GM12878 (cell line): ENCODE results near the gene KCTD12. TPM values are rescaled to one million over a fixed set of nuclear protein-coding genes. Genes with fewer than 3 reads are reported as not detected.

Experiments
- ATAC-seq: fragments of 200-7000 bp; cut with Tn5 transposase; 3 replicates; pipeline ENCODE4 v1.9.1; 2020; ENCODE audit warnings: mild to moderate bottlenecking, moderate library complexity
- BruUV-seq: library from RNA; stranded (reverse); fragments of 400-500 nt; replicated peaks from 2 replicates; lab custom pipeline; 2021; lab: Mats Ljungman, UMichigan
- CTCF ChIA-PET: fragments of 300-600 bp; sonication (Branson Sonifier 250); formaldehyde crosslinking; extraction: SDS; loops from one replicate; lab custom pipeline; 2021; ENCODE audit warnings: inconsistent platforms; lab: Yijun Ruan, JAX
- POLR2A ChIA-PET: fragments of 350-600 bp; formaldehyde crosslinking; extraction: SDS; loops from one replicate; lab custom pipeline; 2021; ENCODE audit warnings: inconsistent platforms; lab: Charles Lee
- RAD21 ChIA-PET: fragments of 300-600 bp; sonication (Branson Sonifier 250); formaldehyde crosslinking; loops from one replicate; lab custom pipeline; 2023; ENCODE audit warnings: antibody characterized with exemption; ENCODE audit not compliant: unreplicated experiment; lab: Charles Lee
- SMC1A ChIA-PET: fragments of 300-600 bp; sonication (Branson Sonifier 250); formaldehyde crosslinking; loops from one replicate; lab custom pipeline; 2023; ENCODE audit not compliant: unreplicated experiment, uncharacterized antibody; lab: Charles Lee
- DNase-seq: peaks from one replicate; pipeline ENCODE4 v3.0.0-alpha.2; 2011; ENCODE audit warnings: low read depth, low spot score
- FAIRE-seq: peaks from 3 replicates; lab custom pipeline; 2011; peaks lifted over from hg19 to GRCh38; lab: Jason Lieb, UNC
- H2AFZ ChIP-seq: 2 replicates; pipeline ENCODE4 v1.6.0; 2011; ENCODE audit warnings: low read depth, low read length, control low read depth; ENCODE audit not compliant: control insufficient read depth
- H3K27ac ChIP-seq: 2 replicates; pipeline ENCODE4 v1.5.1; 2011; ENCODE audit warnings: control low read depth; ENCODE audit not compliant: control insufficient read depth, insufficient read depth
- H3K27me3 ChIP-seq, 2 experiments: replicated peaks in 1 of 2; 2 replicates each; pipeline versions ENCODE4 v1.6.0 to v1.6.1; 2011; ENCODE audit warnings: low read length in 1 of 2; ENCODE audit not compliant: control insufficient read depth in 2 of 2, insufficient read depth in 2 of 2
- H3K36me3 ChIP-seq, 2 experiments: 2 replicates each; pipeline ENCODE4 v1.5.1; 2011; ENCODE audit warnings: low read length in 1 of 2; ENCODE audit not compliant: control insufficient read depth in 2 of 2, insufficient read depth in 2 of 2
- H3K4me1 ChIP-seq: 2 replicates; pipeline ENCODE4 v1.6.1; 2011; ENCODE audit warnings: mild to moderate bottlenecking, low read length, moderate library complexity, mixed read lengths; ENCODE audit not compliant: control insufficient read depth, insufficient read depth
- H3K4me2 ChIP-seq: 2 replicates; pipeline ENCODE4 v1.6.0; 2011; ENCODE audit warnings: control low read depth; ENCODE audit not compliant: control insufficient read depth, insufficient read depth
- H3K4me3 ChIP-seq: fragments of 200-600 bp; sonication (generic); 2 replicates; pipeline ENCODE4 v1.5.1; 2016
- H3K79me2 ChIP-seq: 2 replicates; pipeline ENCODE4 v1.6.0; 2011; ENCODE audit warnings: low read length; ENCODE audit not compliant: control insufficient read depth, insufficient read depth
- H3K9ac ChIP-seq: 2 replicates; pipeline ENCODE4 v1.8.0; 2011; ENCODE audit warnings: low read length, control low read depth, mixed read lengths; ENCODE audit not compliant: control insufficient read depth, insufficient read depth
- H3K9me3 ChIP-seq: replicated peaks from 3 replicates; pipeline ENCODE4 v1.5.1; 2011; ENCODE audit warnings: mild to moderate bottlenecking, low read length; ENCODE audit not compliant: control insufficient read depth, insufficient read depth
- H4K20me1 ChIP-seq: 2 replicates; pipeline ENCODE4 v1.6.0; 2011; ENCODE audit not compliant: control insufficient read depth, insufficient read depth
- ASH2L ChIP-seq: fragments of 300-600, 200-600 bp; sonication (generic); IDR thresholded peaks from 2 replicates; pipeline ENCODE4 v1.6.1; 2017; ENCODE audit warnings: low read depth, mild to moderate bottlenecking, borderline replicate concordance
- EED ChIP-seq: sonication (generic); IDR thresholded peaks from 2 replicates; pipeline ENCODE4 v1.6.1; 2016; ENCODE audit warnings: antibody characterized with exemption, low read depth
- EGR1 ChIP-seq, 2 experiments: IDR thresholded peaks; 1 replicate in 1 of 2; 2 replicates in 1 of 2; pipeline ENCODE4 v1.6.1; 2011 to 2012; ENCODE audit warnings: low read depth in 2 of 2, low read length in 2 of 2, borderline replicate concordance in 1 of 2, mild to moderate bottlenecking in 1 of 2, moderate library complexity in 1 of 2
- IKZF2 ChIP-seq, 2 experiments: fragments of 450-650 bp; IDR thresholded peaks; 2 replicates each; pipeline ENCODE4 v1.6.1; 2017; ENCODE audit warnings: mild to moderate bottlenecking in 2 of 2, moderate library complexity in 2 of 2
- JUNB ChIP-seq: IDR thresholded peaks from 2 replicates; pipeline ENCODE4 v1.6.1; 2016; ENCODE audit warnings: antibody characterized with exemption, mild to moderate bottlenecking
- JUND ChIP-seq: IDR thresholded peaks from 2 replicates; pipeline ENCODE4 v1.6.1; 2012; ENCODE audit warnings: low read depth, mild to moderate bottlenecking, low read length, improper control_type of control experiment, moderate library complexity
- PBX3 ChIP-seq: IDR thresholded peaks from 2 replicates; pipeline ENCODE4 v1.6.1; 2011; ENCODE audit warnings: mild to moderate bottlenecking, low read depth, low read length, moderate library complexity; ENCODE audit not compliant: insufficient replicate concordance
- ZNF24 ChIP-seq: fragments of 450-650 bp; IDR thresholded peaks from 2 replicates; pipeline ENCODE4 v1.6.1; 2017; ENCODE audit warnings: antibody characterized with exemption, mild to moderate bottlenecking
- WGBS: methylation state at CpG from one replicate; pipeline ENCODE4 v1.1.6; 2016; ENCODE audit warnings: low lambda C conversion rate; ENCODE audit not compliant: insufficient replicate concordance, insufficient coverage; ENCODE audit errors: missing lambda C conversion rate; 5-methylcytosine and 5-hydroxymethylcytosine counted together
- in situ Hi-C: fragments of 300-500 bp; cut with MboI; formaldehyde crosslinking; loops from 9 replicates; pipeline ENCODE4 v1.14.3; 2018; ENCODE audit warnings: mixed read lengths
- intact Hi-C: fragments of 100-400 bp; cut with micrococcal nuclease; formaldehyde crosslinking; loops from one replicate; pipeline ENCODE4 v1.14.2; 2022; ENCODE audit not compliant: unreplicated experiment
- polyA plus RNA-seq, 11 experiments: library from polyadenylated mRNA; depleted of rRNA in 4 of 11; unstranded in 6 of 11; stranded (reverse) in 5 of 11; fragments of >200 nt; fragmentation: Nextera tagmentation in 4 of 11; fragmentation: Illumina TruSeq in 1 of 11; extraction: Ambion mirVana in 4 of 11; extraction: Trizol in 1 of 11; gene quantifications; 1 replicate in 1 of 11; 2 replicates in 10 of 11; pipeline versions ENCODE4 v1.2.1 to v1.2.3, GENCODE V29; 2011 to 2016; ENCODE audit warnings: inconsistent platforms in 2 of 11, missing spikeins in 2 of 11, low read depth in 1 of 11
- total RNA-seq, 4 experiments: library from RNA; depleted of rRNA in 3 of 4; stranded (reverse); fragments of >200 nt in 3 of 4; fragmentation: Illumina TruSeq in 1 of 4; extraction: Trizol in 1 of 4; gene quantifications; 2 replicates each; pipeline versions ENCODE4 v1.2.1 to v1.2.3, GENCODE V29; 2013 to 2021
- TF ChIP-seq, protein P1 (sequence below): IDR thresholded peaks from 2 replicates; pipeline ENCODE4 v1.6.1; 2011; ENCODE audit warnings: low read depth, mild to moderate bottlenecking, low read length, moderate library complexity, borderline replicate concordance; ENCODE audit errors: extremely low read depth

Gene KCTD12
- total and polyA plus RNA-seq, 10 of the 15 experiments (the other 5 are each of a cell fraction or from before 2014, with no cell fraction given), result 0.24 to 2.9 (median 0.92) TPM

DNA sequence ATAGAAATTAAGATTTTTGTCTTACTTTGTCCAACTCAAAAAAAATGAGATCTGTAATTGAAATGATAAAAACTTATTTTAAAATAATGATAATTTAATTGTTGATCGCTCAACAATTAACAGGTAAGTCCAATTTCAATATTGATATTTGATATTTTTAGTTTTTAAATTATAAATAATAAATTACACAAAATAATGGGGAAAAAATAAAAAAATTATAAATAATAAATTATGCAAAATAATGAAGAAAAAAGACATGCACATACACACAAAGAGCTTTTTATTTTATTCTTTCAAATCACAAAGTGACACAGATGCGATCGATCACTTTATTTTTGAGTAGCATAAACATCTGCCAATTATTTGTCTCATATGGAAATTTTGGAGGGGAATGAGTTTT lies 40.8 kb downstream of the KCTD12 start (continued):
- TF ChIP-seq EGR1 (IDR thresholded peaks at IDR 0.05; ENCODE audit: borderline replicate concordance in 1 of 2, low read depth in 2 of 2, low read length in 2 of 2), result no peak
- TF ChIP-seq EED, result no peak
- TF ChIP-seq ZNF24, result no peak
- no peak for TF ChIP-seq JUNB
- TF ChIP-seq JUND, result no peak

DNA sequence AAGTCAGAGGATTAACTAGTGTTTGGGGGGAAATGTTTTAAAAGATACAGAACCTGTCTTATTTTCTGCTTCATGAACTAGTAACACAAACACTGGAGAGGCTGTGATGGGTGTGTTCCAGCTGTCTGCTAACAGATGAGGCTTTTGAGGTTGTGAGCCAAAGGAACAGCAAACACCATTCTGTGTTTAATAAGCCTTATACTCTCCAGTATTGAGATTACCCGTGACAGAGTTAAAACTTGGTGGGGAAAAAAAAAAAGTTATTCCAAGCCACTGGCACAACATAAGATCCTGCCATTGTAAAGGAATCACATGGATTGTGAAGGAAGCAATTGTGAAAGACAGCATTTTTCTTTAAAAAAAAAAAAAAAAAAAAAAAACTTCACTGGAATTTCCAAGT lies 48.4 kb downstream of the KCTD12 start:
- no peaks in the 10 kb centered on the region for H3K9me3 ChIP-seq
- CTCF ChIA-PET, result no interaction called here
- H3K27ac ChIP-seq, result no peak overlapping the region
- in situ Hi-C loops, result no loop called here
- TF ChIP-seq PBX3, result no peak
- TF ChIP-seq, protein P1, sequence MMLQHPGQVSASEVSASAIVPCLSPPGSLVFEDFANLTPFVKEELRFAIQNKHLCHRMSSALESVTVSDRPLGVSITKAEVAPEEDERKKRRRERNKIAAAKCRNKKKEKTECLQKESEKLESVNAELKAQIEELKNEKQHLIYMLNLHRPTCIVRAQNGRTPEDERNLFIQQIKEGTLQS, result no peak
- no peak for TF ChIP-seq IKZF2 (IDR thresholded peaks at IDR 0.05)
- TF ChIP-seq ASH2L, result no peak
- TF ChIP-seq, all 136 proteins: peak for 0
- BruUV-seq, result no TSS peak
- H3K4me2 ChIP-seq, result no peak overlapping the region
- H3K4me3 ChIP-seq, result no peak overlapping the region
- ChIA-PET RAD21 (no interaction called here), SMC1A (no interaction called here), POLR2A (interaction anchor here (0.5 kb wide), 1 partner anchor 71 kb away, joined by 3 read pairs; no protein-coding TSS in a partner anchor)
- no peak for DNase-seq
- H3K27me3 ChIP-seq, result peaks cover 0 to 2% of the 10 kb centered on the region in 2 experiments; a peak in 1 of 4 replicates
- no peak for ATAC-seq
- no peak overlapping the region for H3K9ac ChIP-seq
- H2AFZ ChIP-seq, result no peak overlapping the region
- no peaks in the 10 kb centered on the region for H4K20me1 ChIP-seq
- 94% methylated on average over 1 of the region's 1 CpG for WGBS
- no peak for FAIRE-seq
- intact Hi-C loops, result no loop called here
- no peaks in the 10 kb centered on the region for H3K36me3 ChIP-seq
- H3K4me1 ChIP-seq, result no peaks in the 10 kb centered on the region
- H3K79me2 ChIP-seq, result no peaks in the 10 kb centered on the region
